Endothelial cell of umbilical vein (primary cell): Measurements from ENCODE around the gene SPATA2L. TPM values are rescaled to one million over a fixed set of nuclear protein-coding genes. Genes with fewer than 3 reads are reported as not detected.

ENCODE experiments used
- BruUV-seq: library from RNA; stranded (reverse); fragments of 400-500 nt; replicated peaks from 2 replicates; lab custom pipeline; 2021; lab: Mats Ljungman, UMichigan
- CTCF ChIA-PET: fragments of 300-600, 350-600 bp; sonication (Branson Sonifier 250); formaldehyde crosslinking; loops from one replicate; lab custom pipeline; 2021; ENCODE audit warnings: antibody characterized with exemption, inconsistent platforms; lab: Charles Lee
- POLR2A ChIA-PET: fragments of 300-600, 350-600 bp; sonication (Branson Sonifier 250); formaldehyde crosslinking; loops from one replicate; lab custom pipeline; 2021; ENCODE audit warnings: antibody characterized with exemption, inconsistent platforms; lab: Charles Lee
- DNase-seq: peaks from one replicate; pipeline ENCODE4 v3.0.0-alpha.2; 2011; ENCODE audit warnings: low read depth, low spot score
- FAIRE-seq: peaks from 2 replicates; lab custom pipeline; 2011; peaks lifted over from hg19 to GRCh38; lab: Jason Lieb, UNC
- H2AFZ ChIP-seq: 2 replicates; pipeline ENCODE4 v1.6.0; 2012; ENCODE audit warnings: low read depth, low read length, control low read depth, inconsistent platforms
- H3K27ac ChIP-seq: 2 replicates; pipeline ENCODE4 v1.5.1; 2011; ENCODE audit warnings: low read depth, mild to moderate bottlenecking, control low read depth, low read length, moderate library complexity; ENCODE audit not compliant: insufficient read depth
- H3K27me3 ChIP-seq, 2 experiments: 2 replicates each; pipeline versions ENCODE4 v1.6.0 to v1.6.1; 2011; ENCODE audit warnings: low read length in 2 of 2, mixed read lengths in 1 of 2; ENCODE audit not compliant: control insufficient read depth in 2 of 2, insufficient read depth in 2 of 2
- H3K36me3 ChIP-seq, 2 experiments: 2 replicates in 1 of 2; 3 replicates in 1 of 2; pipeline ENCODE4 v1.5.1; 2011; ENCODE audit warnings: low read length in 2 of 2, mild to moderate bottlenecking in 1 of 2, moderate library complexity in 1 of 2; ENCODE audit not compliant: control insufficient read depth in 2 of 2, insufficient read depth in 2 of 2; ENCODE audit errors: extremely low read depth in 1 of 2
- H3K4me1 ChIP-seq: 3 replicates; pipeline ENCODE4 v1.5.1; 2011; ENCODE audit warnings: mild to moderate bottlenecking, low read length; ENCODE audit not compliant: control insufficient read depth, insufficient read depth; ENCODE audit errors: extremely low read depth
- H3K4me2 ChIP-seq: 2 replicates; pipeline ENCODE4 v1.6.1; 2011; ENCODE audit warnings: low read length, control low read depth, mixed read lengths; ENCODE audit not compliant: insufficient read depth
- H3K4me3 ChIP-seq, 3 experiments: fragments of 200-600 bp in 1 of 3; sonication (generic), shearing (Covaris generic) in 1 of 3; replicated peaks in 1 of 3; 2 replicates each; pipeline ENCODE4 v1.5.1; 2011 to 2016; ENCODE audit warnings: control low read depth in 3 of 3, low read length in 3 of 3, mild to moderate bottlenecking in 2 of 3, inconsistent platforms in 1 of 3, low read depth in 1 of 3, moderate library complexity in 1 of 3; ENCODE audit not compliant: insufficient read depth in 1 of 3
- H3K79me2 ChIP-seq: 2 replicates; pipeline ENCODE4 v1.6.0; 2012; ENCODE audit warnings: low read length, inconsistent platforms; ENCODE audit not compliant: control insufficient read depth, insufficient read depth
- H3K9ac ChIP-seq: replicated peaks from 2 replicates; pipeline ENCODE3; 2011; ENCODE audit warnings: low read length, control low read depth; ENCODE audit not compliant: insufficient read depth; ENCODE audit errors: extremely low read depth
- H3K9me1 ChIP-seq: replicated peaks from 3 replicates; pipeline ENCODE4 v1.6.0; 2011; ENCODE audit warnings: mild to moderate bottlenecking, low read length; ENCODE audit not compliant: control insufficient read depth, insufficient read depth; ENCODE audit errors: extremely low read depth
- H3K9me3 ChIP-seq: replicated peaks from 2 replicates; pipeline ENCODE4 v1.5.1; 2012; ENCODE audit warnings: low read length, inconsistent platforms; ENCODE audit not compliant: control insufficient read depth, insufficient read depth
- H4K20me1 ChIP-seq: replicated peaks from 2 replicates; pipeline ENCODE3; 2011; ENCODE audit warnings: mild to moderate bottlenecking, low read length; ENCODE audit not compliant: control insufficient read depth, insufficient read depth; ENCODE audit errors: extremely low read depth
- CTCF ChIP-seq, 2 donors: IDR thresholded peaks; 1 replicate in 1 of 2; 2 replicates in 1 of 2; pipeline ENCODE4 v1.5.1; 2011; ENCODE audit warnings: low read length in 2 of 2, mild to moderate bottlenecking in 2 of 2, moderate library complexity in 2 of 2, control low read depth in 1 of 2, inconsistent platforms in 1 of 2, low read depth in 1 of 2; ENCODE audit not compliant: insufficient read depth in 1 of 2; ENCODE audit errors: extremely low read depth in 1 of 2
- EZH2 ChIP-seq: IDR thresholded peaks from 2 replicates; pipeline ENCODE4 v1.6.1; 2012; ENCODE audit warnings: borderline replicate concordance, low read depth, mild to moderate bottlenecking, moderate library complexity, low read length, inconsistent platforms; ENCODE audit not compliant: severe bottlenecking
- FOS ChIP-seq: IDR thresholded peaks from 2 replicates; pipeline ENCODE4 v1.6.1; 2011; ENCODE audit warnings: mild to moderate bottlenecking, low read length, moderate library complexity, borderline replicate concordance; ENCODE audit not compliant: insufficient read depth
- GATA2 ChIP-seq: IDR thresholded peaks from 2 replicates; pipeline ENCODE4 v1.7.0; 2011; ENCODE audit warnings: low read depth, mild to moderate bottlenecking, moderate library complexity, mixed read lengths, low read length; ENCODE audit not compliant: insufficient read length, insufficient read depth
- JUN ChIP-seq: IDR thresholded peaks from 2 replicates; pipeline ENCODE4 v1.6.1; 2011; ENCODE audit warnings: borderline replicate concordance, low read depth; ENCODE audit not compliant: insufficient read length, insufficient read depth
- MAX ChIP-seq: IDR thresholded peaks from 2 replicates; pipeline ENCODE4 v1.6.1; 2011; ENCODE audit not compliant: insufficient read depth, insufficient read length
- MYC ChIP-seq: IDR thresholded peaks from one replicate; pipeline ENCODE4 v1.6.1; 2011; ENCODE audit warnings: mild to moderate bottlenecking, low read depth, low read length
- POLR2A ChIP-seq: IDR thresholded peaks from 2 replicates; pipeline ENCODE4 v1.6.1; 2012; ENCODE audit warnings: low read depth, mild to moderate bottlenecking, control low read depth, low read length
- POLR2AphosphoS5 ChIP-seq: IDR thresholded peaks from 2 replicates; pipeline ENCODE4 v1.6.1; 2012; ENCODE audit warnings: low read depth, mild to moderate bottlenecking, control low read depth, low read length, moderate library complexity; ENCODE audit not compliant: insufficient read depth
- dilution Hi-C: fragments of 300-500 bp; cut with MboI; formaldehyde crosslinking; loops from one replicate; pipeline ENCODE4 v1.15.0; 2019; ENCODE audit warnings: low sequenced_read_pairs; ENCODE audit not compliant: extremely low pct_ligation_motif_present
- intact Hi-C: fragments of 100-400 bp; cut with micrococcal nuclease; formaldehyde crosslinking; loops from one replicate; pipeline ENCODE4 v1.10.0; 2022
- polyA plus RNA-seq, 4 experiments: library from polyadenylated mRNA; depleted of rRNA in 3 of 4; stranded (reverse) in 3 of 4; unstranded in 1 of 4; fragments of >200 nt; gene quantifications; 2 replicates each; pipeline versions ENCODE4 v1.2.1 to v1.2.3, GENCODE V29; 2011 to 2012; ENCODE audit warnings: missing spikeins in 1 of 4
- total RNA-seq: library from RNA; stranded (reverse); gene quantifications from 2 replicates; pipeline ENCODE4 v1.2.3, GENCODE V29; 2021

Gene SPATA2L
- total and polyA plus RNA-seq, 2 donors (not counting 3 experiments of a cell fraction or from before 2014, with no cell fraction given), result 7.3 to 7.4 TPM

DNA sequence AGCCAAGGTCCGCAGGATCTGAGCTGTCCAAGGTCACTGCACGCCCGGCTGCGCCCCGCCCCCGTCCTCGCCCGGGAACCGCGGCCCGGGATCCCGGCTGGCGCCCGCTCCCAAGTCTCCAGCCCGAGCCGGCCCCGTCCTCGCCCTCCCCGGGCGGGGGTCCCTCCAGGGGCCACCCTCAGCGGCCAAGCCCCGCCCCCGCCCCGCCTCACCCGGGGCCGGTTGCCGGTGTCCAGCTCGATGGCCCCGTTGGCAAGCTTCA lies 19.0 kb upstream of the SPATA2L start:
- peaks cover 26% of the 10 kb centered on the region for H3K79me2 ChIP-seq
- intact Hi-C loops, result loop anchor here (2.0 to 10.0 kb wide), 5 partner anchors 14 to 202 kb away; partner anchors contain the start of genes CPNE7, FANCA and TUBB3

DNA sequence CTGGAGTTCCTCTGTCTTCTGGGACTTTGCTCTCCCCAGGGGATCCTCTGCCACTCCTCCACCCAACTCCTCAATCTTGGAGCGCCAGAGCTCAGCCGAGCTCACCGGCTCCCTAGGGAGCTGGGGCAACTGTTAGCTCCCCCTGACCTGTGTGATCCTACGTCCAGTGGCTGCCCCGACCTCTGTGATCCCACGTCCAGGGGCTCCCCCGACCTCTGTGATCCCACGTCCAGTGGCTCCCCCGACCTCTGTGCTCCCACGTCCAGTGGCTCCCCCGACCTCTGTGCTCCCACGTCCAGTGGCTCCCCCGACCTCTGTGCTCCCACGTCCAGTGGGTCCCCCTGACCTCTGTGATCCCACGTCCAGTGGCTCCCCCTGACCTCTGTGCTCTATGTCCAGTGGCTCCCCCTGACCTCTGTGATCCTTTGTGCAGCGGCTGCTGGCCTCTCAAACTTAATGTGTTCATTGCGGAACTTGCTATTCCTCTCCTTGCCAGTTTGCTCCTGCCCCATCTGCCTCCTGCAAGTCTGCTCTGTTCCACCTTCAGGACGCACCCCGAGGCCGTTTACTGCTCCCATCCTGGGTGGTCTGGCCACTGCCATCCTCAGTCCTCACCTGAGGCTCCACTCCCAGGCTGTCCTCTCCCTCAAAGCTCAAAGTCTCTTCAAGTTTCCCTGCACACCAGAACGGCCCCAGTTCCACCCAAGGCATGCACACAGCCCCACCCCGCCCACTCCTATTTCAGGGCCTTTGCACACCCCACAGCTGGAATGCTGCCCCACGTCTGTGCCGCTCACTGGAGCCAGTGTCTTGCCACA lies 16.4 kb upstream of the SPATA2L start:
- no peak overlapping the region for H3K4me3 ChIP-seq
- intact Hi-C loops, result no loop called here
- no peak for FAIRE-seq
- no TSS peak for BruUV-seq
- no peaks in the 10 kb centered on the region for H3K27me3 ChIP-seq
- ChIA-PET CTCF (interaction anchor here (2.5 kb wide), 1 partner anchor 12 kb away, joined by 13 read pairs; no protein-coding TSS in a partner anchor), POLR2A (no interaction called here)
- TF ChIP-seq MAX (no peak), MYC (no peak), JUN (no peak), CTCF (IDR thresholded peaks at IDR 0.05; ENCODE audit: extremely low read depth in 1 of 2, insufficient read depth in 1 of 2, low read depth in 1 of 2, low read length in 2 of 2) (no peak), GATA2 (no peak), FOS (no peak), EZH2 (no peak), POLR2AphosphoS5 (no peak), POLR2A (no peak)
- no peak overlapping the region for H3K9ac ChIP-seq
- H3K36me3 ChIP-seq, result peaks cover 0 to 3% of the 10 kb centered on the region in 2 experiments
- dilution Hi-C loops, result no loop called here
- peaks cover 22% of the 10 kb centered on the region for H3K4me1 ChIP-seq
- no peak for DNase-seq
- H4K20me1 ChIP-seq, result no peaks in the 10 kb centered on the region
- H3K27ac ChIP-seq, result no peak overlapping the region
- no peaks in the 10 kb centered on the region for H3K9me1 ChIP-seq
- H3K79me2 ChIP-seq, result peaks cover 9% of the 10 kb centered on the region
- no peaks in the 10 kb centered on the region for H3K9me3 ChIP-seq
- H2AFZ ChIP-seq, result no peak overlapping the region
- no peak overlapping the region for H3K4me2 ChIP-seq

More for the DNA sequence above, 19.0 kb upstream of the SPATA2L start:
- no peaks in the 10 kb centered on the region for H4K20me1 ChIP-seq
- H3K4me3 ChIP-seq, result peak overlapping the region; percentile 57 to 76 (median 63)
- POLR2A ChIA-PET, result no interaction called here
- H3K9me3 ChIP-seq, result no peaks in the 10 kb centered on the region
- peak overlapping the region; percentile 95 for H3K27ac ChIP-seq
- peak overlapping the region; percentile 95 for H3K9ac ChIP-seq
- CTCF ChIA-PET, result no interaction called here
- no peaks in the 10 kb centered on the region for H3K27me3 ChIP-seq
- peak overlapping the region; percentile 67 for H3K4me2 ChIP-seq
- H3K4me1 ChIP-seq, result peaks cover 36% of the 10 kb centered on the region
- peak; percentile 38 for FAIRE-seq
- dilution Hi-C loops, result no loop called here
- no TSS peak for BruUV-seq
- H3K36me3 ChIP-seq, result peaks cover 0 to 11% of the 10 kb centered on the region in 2 experiments
- H2AFZ ChIP-seq, result no peak overlapping the region
- DNase-seq, result no peak
- TF ChIP-seq POLR2A (peak; percentile 38), MAX (no peak)
- H3K9me1 ChIP-seq, result no peaks in the 10 kb centered on the region
